GM19455 (cell line): ENCODE measurements around the gene MMRN2.
A peak's percentile ranks its signal among the peaks of the same experiment; 100 is the strongest.

Experiments
- ATAC-seq: cut with Tn5 transposase; IDR thresholded peaks from one replicate; pipeline ENCODE4 v1.9.1; 2021; ENCODE audit not compliant: unreplicated experiment

Gene MMRN2

GRCh38 chr10:86970162-86970981 is 13.0 kb upstream of the MMRN2 start:
- no peak for ATAC-seq

DNA sequence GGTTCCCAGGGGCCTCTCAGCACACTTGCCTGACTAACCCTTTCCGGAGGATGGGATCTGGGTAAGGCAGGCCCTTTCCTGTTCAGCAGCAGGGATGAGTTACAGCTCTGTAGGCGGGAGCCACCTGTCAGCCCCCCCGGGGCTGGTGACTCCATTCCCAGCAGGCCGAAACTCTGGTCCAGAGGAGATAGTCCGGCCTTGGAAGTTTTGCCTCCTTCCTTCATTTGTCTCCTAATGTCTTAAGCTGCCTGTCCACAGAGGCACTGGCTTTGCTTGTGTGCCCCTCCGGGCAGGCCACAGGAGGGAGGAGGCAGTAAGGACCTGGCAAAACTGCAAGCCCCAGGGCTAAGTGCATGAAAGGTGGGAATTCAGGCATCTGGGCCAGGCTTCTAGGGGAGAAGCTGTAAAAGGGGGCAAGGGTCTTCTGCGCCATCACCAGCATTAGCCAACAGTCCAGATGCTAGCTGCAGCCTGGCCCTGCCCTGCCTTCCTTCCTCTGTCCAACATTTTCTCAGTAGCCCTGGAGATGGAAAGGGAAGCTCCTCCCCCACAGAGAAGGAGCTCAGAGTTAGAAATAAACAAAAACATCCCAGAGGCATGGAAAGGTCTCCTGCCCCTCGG is 12.1 kb upstream of the MMRN2 start:
- no peak for ATAC-seq

DNA sequence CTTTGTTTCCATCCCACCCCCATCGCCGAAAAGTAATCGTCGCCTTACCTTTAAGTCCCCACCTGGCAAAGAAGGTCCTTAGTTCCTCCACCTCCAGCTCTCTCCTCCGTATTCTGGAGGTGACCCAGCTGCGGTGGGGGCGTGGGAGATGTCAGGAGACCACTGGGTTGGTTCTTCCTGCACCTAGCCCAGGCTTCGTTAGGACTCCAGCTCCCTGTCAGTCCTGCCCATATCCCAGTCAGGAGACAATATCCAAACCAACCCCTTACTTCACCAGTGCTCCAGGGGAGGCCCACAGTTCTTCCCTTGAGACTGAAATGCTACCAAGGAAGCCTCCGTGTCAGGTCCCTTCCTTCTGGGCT is 11.6 kb upstream of the MMRN2 start:
- no peak for ATAC-seq

DNA sequence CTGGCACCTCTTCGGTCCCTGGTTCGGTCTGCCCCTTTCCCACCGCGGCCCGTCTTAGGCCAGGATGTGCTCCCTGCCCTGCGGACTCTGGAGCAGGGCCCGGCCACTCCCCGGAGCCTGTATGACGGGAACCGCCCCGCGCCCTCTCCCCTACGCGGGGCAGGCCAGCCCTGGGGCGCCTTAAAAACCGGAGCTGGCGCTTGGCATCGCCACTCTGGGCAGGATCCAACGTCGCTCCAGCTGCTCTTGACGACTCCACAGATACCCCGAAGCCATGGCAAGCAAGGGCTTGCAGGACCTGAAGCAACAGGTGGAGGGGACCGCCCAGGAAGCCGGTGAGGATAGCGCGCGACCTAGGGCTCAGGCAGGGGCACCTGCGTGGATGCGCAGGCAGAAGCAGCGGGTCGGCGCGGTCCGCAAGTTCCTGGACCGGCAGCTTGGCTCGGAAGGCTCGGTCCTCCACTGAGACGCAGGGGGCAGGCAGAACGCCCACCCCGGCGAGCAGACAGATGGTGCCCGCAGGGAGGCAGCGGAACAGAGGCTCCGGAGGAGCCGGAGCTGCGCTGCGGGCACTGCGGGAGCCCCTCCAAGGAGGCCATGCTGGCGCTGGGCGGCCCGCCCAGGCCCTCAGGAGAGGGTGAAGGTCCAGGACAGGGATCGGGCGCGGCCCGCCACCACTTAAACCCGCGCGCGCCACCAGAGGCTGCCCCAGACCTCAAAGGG is 11.0 kb upstream of the MMRN2 start, which contains the start of gene ADIRF:
TSS of gene ADIRF (plus strand) at position 212 of the 723 bp plus-strand sequence. CDS start at position 275, 63 bp downstream.
- ATAC-seq = no peak

DNA sequence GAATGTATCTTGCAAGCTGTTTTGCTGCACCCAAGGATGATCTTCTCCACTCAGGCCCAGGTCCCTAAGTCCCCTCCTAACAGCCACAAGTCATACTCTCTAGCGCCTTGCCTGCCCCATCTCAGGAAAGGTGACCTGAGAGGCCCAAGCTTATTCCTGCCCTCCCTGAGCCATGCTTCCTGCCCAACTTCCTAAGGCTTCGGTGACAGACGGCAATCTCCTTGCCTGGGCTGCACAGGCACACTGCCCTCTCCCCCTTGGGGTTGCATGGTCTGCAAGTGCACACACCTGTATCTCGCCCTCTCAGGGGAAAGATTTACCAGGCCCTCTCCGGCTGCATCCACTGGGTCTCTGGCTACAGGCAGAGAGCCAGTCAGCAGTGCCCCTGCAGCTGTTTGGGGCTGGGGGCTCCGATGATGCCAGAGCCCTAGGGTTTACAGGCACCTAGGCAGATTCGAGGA is 10.1 kb upstream of the MMRN2 start:
- no peak for ATAC-seq

GRCh38 chr10:86965986-86966654 is 8.7 kb upstream of the MMRN2 start:
- ATAC-seq = peak; percentile 22

DNA sequence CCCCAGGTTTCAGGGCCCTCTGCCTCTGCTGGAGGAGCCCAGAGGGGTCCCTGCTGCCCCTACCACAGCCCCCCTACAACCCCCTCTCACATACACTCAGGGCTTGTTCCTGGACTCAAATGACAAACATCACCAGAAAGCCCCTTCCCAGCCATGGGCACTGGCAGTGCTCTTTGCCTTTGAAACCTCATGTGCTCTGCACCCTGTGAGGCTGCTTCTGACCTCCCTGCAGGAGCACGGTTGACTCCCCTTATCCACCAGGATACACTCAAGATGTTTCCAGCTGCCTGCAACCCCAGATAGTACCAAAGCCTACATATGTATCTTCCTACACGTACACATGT is 7.4 kb upstream of the MMRN2 start:
- ATAC-seq = no peak

GRCh38 chr10:86964061-86964846 is 6.8 kb upstream of the MMRN2 start:
- no peak for ATAC-seq

- no peak for ATAC-seq
These were observed 6.0 kb upstream of the MMRN2 start for GRCh38 chr10:86963341-86963919.

GRCh38 chr10:86962981-86963310 is 5.5 kb upstream of the MMRN2 start:
- no peak for ATAC-seq

DNA sequence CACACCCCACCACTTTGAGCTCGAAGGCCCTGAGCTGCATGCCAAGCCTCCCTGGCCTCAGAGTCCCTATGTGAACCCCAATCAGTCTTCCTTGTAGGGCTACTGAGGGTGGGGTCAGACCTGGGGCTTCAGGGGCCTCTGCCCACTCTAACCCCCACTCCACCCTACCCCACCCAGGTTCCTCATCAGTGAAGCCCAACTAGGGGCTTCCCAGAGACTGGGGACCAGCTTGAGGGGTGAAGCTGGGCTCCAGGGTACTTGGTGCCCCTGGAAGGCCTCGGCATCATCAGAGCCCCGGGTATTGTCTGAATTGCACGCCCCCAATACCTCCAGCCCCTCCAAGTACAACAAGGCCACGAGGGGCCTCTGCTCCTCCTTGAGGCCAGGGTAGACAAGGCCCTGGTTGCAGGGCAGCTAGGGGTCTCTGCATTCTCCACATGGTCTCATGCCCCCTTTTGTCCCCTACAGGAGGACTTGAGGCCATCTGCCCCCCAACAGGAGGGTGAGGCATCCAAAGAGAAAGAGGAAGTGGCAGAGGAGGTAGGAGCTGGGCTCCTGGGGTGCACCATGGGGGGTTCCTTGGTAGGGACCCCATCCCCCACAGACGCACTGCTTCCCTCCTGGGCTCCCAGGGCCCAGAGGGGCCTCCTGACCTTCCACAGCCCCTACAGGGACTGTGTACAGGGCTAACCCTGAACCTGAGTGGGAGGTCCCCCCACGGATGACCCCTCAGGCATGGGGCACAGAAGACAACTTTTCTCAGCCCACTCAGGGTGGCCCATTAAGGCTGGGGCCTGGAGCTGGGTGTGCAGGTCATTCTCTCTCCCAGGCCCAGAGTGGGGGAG is 4.9 kb upstream of the MMRN2 start:
- no peak for ATAC-seq

- no peak for ATAC-seq
These were observed 4.2 kb upstream of the MMRN2 start for GRCh38 chr10:86961481-86962091.

GRCh38 chr10:86960863-86961434 is 3.5 kb upstream of the MMRN2 start:
- no peak for ATAC-seq

DNA sequence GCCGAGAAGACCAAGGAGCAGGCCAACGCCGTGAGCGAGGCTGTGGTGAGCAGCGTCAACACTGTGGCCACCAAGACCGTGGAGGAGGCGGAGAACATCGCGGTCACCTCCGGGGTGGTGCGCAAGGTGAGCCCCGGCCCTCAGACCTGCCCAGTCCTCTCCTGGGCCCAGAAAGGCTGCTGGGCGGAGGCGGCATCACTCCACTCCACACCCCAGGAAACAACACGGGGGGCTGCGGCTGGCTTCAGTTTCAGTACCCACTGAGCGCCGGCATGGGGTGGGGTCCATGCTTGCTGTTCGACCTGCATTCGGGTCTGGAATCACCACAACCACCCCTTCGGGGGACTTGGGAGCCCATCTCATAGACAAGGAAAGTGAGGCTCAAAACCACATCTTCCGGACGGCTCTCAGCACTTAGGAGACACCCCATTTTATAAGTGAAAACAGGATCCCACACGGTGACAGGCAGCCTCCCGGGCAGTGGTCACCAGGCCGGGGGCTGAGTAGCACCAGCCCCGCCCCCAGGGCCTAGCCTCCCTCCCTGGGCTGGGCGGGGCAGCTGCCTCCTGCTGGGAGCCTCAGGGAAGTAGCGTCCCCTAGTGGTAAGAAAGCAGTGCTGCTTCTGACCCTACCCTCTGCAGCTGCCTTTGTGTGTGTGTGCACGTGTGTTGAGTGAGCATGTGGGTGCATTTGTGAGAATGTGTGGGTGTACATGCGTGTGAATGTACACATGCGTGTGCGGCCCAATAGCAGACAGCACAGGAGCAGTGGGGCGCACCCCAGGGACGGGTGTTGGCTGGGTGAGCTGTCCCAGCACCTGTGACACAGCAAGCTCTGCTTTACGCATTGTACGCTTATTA is 2.8 kb upstream of the MMRN2 start:
- peak; percentile 65 for ATAC-seq

- no peak for ATAC-seq
These were observed 2.3 kb upstream of the MMRN2 start for GRCh38 chr10:86959737-86960002.

GRCh38 chr10:86958901-86959736 is 1.7 kb upstream of the MMRN2 start:
- ATAC-seq = no peak
